22Rv1 (cell line): ENCODE results near the gene GLIS1.

Experiments
- H3K27ac ChIP-seq: fragments of 450-650 bp; 2 replicates; pipeline ENCODE4 v1.5.1; 2017
- CTCF ChIP-seq: fragments of 450-650 bp; IDR thresholded peaks from 2 replicates; pipeline ENCODE4 v1.5.1; 2017; ENCODE audit warnings: mild to moderate bottlenecking
- ZFX ChIP-seq: fragments of 450-650 bp; IDR thresholded peaks from 2 replicates; pipeline ENCODE4 v1.6.1; 2017; ENCODE audit warnings: antibody characterized with exemption, borderline replicate concordance

Gene GLIS1

GRCh38 chr1:53505401-53505800, 233.6 kb downstream of the GLIS1 start:
- no peak overlapping the region for H3K27ac ChIP-seq
- no peak for TF ChIP-seq ZFX
- no peak for TF ChIP-seq CTCF

- no peak overlapping the region for H3K27ac ChIP-seq
- TF ChIP-seq CTCF = no peak
- no peak for TF ChIP-seq ZFX
Measured at GRCh38 chr1:53504901-53505300, 234.1 kb downstream of the GLIS1 start.

- TF ChIP-seq CTCF = no peak
- no peak overlapping the region for H3K27ac ChIP-seq
Measured at GRCh38 chr1:53503433-53504217, 235.3 kb downstream of the GLIS1 start.

- H3K27ac ChIP-seq = no peak overlapping the region
- no peak for TF ChIP-seq ZFX
- no peak for TF ChIP-seq CTCF
Measured at GRCh38 chr1:53502641-53503432, 236.1 kb downstream of the GLIS1 start.

- H3K27ac ChIP-seq = no peak overlapping the region
- TF ChIP-seq CTCF = peak; percentile 4; the same call in 1 of the 2 replicates
- no peak for TF ChIP-seq ZFX
Measured at GRCh38 chr1:53501065-53502005, 237.6 kb downstream of the GLIS1 start.

- H3K27ac ChIP-seq = no peak overlapping the region
- TF ChIP-seq ZFX = no peak
- no peak for TF ChIP-seq CTCF
Measured at GRCh38 chr1:53500204-53501064, 238.5 kb downstream of the GLIS1 start.
